Measurements from ENCODE around the gene PPM1L.

PPM1L gene

DNA sequence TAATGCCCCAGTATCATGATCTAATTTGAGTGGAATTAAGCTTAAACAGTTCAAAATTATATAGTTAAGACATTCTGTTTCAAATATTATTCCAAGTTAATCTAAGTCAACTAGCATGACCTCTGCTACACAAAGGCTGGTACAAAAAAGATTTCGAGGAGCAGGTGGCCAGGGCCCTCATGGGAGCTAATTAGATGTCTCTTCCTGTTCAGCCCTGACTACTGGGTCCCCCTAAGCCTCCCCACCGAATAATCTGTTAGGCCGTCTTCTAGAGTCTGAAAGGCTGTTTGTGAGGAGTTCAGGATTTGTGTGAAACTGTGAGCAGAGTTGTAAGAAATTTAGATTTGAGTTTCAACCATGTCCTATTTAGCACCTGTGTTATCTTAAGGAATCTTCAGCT, 75.4 kb downstream of the PPM1L start:
- H3K27ac ChIP-seq (ENCODE audit: low read length, poor library complexity, severe bottlenecking) = no peak overlapping the region
- no peaks in the 10 kb centered on the region for H3K9me3 ChIP-seq (ENCODE audit: control insufficient read depth, low read length)
- H2AFZ ChIP-seq (ENCODE audit: low read depth, low read length) = no peak overlapping the region
- H3K79me1 ChIP-seq (replicated peaks; ENCODE audit: low read length, poor library complexity, severe bottlenecking) = no peaks in the 10 kb centered on the region
- H3K4me1 ChIP-seq (ENCODE audit: control insufficient read depth, insufficient read depth, low read depth, low read length) = no peaks in the 10 kb centered on the region
- DNase-seq = no peak
- H3K36me3 ChIP-seq (ENCODE audit: control insufficient read depth in 1 of 2, insufficient read depth in 2 of 2, low read depth in 1 of 2, low read length in 2 of 2) = no peaks in the 10 kb centered on the region
- H3K18ac ChIP-seq (ENCODE audit: low read depth in 1 of 2, low read length in 2 of 2) = no peak overlapping the region
- no peak overlapping the region for H3K4me2 ChIP-seq (ENCODE audit: low read length, poor library complexity, severe bottlenecking)
- H3K23ac ChIP-seq (ENCODE audit: low read length in 2 of 2) = no peak overlapping the region
- H4K91ac ChIP-seq (ENCODE audit: low read length) = no peak overlapping the region
- H2BK15ac ChIP-seq (ENCODE audit: low read depth, poor library complexity, severe bottlenecking) = no peak overlapping the region
- no peak overlapping the region for H3K14ac ChIP-seq (ENCODE audit: low read length in 2 of 2)
- H3K4me3 ChIP-seq (ENCODE audit: insufficient read depth in 1 of 2, low read depth in 1 of 2, low read length in 2 of 2) = no peak overlapping the region
- H3K4ac ChIP-seq (ENCODE audit: low read depth in 1 of 2, low read length in 2 of 2) = no peak overlapping the region
- H2BK120ac ChIP-seq (ENCODE audit: low read depth, low read length) = no peak overlapping the region
- H2BK12ac ChIP-seq (ENCODE audit: low read length in 2 of 2) = no peak overlapping the region
- H4K8ac ChIP-seq (ENCODE audit: low read length) = no peak overlapping the region
- WGBS = 68% methylated on average over 2 of the region's 3 CpGs
- no peak overlapping the region for H2BK5ac ChIP-seq (ENCODE audit: low read depth, low read length, poor library complexity, severe bottlenecking)
- H3K9ac ChIP-seq (ENCODE audit: low read length) = no peak overlapping the region
- H2AK5ac ChIP-seq (ENCODE audit: low read length, severe bottlenecking) = no peak overlapping the region
- no peaks in the 10 kb centered on the region for H3K27me3 ChIP-seq (ENCODE audit: control insufficient read depth in 1 of 2, insufficient read depth in 1 of 2, low read length in 2 of 2)

DNA sequence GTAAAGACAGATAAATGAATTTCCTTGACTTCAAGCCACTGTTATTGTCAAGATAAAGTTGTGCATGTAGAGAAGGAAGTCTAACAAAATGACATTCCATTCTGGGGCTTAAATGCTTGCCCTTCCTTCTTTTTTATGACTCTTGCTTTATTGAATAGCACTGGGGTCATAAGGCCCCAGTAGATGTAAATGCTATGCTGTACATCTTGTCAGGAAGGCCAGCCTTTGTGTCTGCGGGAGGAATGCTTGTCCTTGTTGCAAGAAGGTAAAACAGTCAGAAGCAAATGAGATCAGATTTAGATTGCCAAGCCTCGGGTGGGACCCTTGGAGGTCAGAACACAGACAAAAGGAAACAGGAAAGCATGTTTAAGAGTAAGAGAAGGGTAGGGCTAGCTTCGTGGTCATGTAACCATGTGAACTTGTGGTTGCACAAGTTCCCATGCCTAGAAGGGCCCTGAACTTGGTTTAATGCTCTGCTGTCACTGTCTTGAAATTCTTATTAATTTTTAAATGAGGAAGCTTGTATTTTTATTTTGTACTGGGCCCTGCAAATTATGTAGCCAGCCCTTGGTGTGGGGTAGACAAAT, 81.5 kb downstream of the PPM1L start:
- Histone ChIP-seq H2AK5ac (ENCODE audit: low read length, severe bottlenecking) (no peak overlapping the region), H3K27me3 (ENCODE audit: control insufficient read depth in 1 of 2, insufficient read depth in 1 of 2, low read length in 2 of 2) (no peaks in the 10 kb centered on the region), H3K27ac (ENCODE audit: low read length, poor library complexity, severe bottlenecking) (no peak overlapping the region), H2AFZ (ENCODE audit: low read depth, low read length) (no peak overlapping the region), H3K18ac (ENCODE audit: low read depth in 1 of 2, low read length in 2 of 2) (peak overlapping the region in 1 of 2 experiments; percentile 24), H3K9ac (ENCODE audit: low read length) (no peak overlapping the region), H2BK120ac (ENCODE audit: low read depth, low read length) (no peak overlapping the region), H3K14ac (ENCODE audit: low read length in 2 of 2) (no peak overlapping the region), H2BK5ac (ENCODE audit: low read depth, low read length, poor library complexity, severe bottlenecking) (no peak overlapping the region), H3K4me2 (ENCODE audit: low read length, poor library complexity, severe bottlenecking) (no peak overlapping the region), H3K23ac (ENCODE audit: low read length in 2 of 2) (no peak overlapping the region), H4K91ac (ENCODE audit: low read length) (no peak overlapping the region), H3K79me1 (replicated peaks; ENCODE audit: low read length, poor library complexity, severe bottlenecking) (no peaks in the 10 kb centered on the region), H2BK12ac (ENCODE audit: low read length in 2 of 2) (no peak overlapping the region), H3K4me3 (ENCODE audit: insufficient read depth in 1 of 2, low read depth in 1 of 2, low read length in 2 of 2) (no peak overlapping the region), H3K4me1 (ENCODE audit: control insufficient read depth, insufficient read depth, low read depth, low read length) (no peaks in the 10 kb centered on the region), H3K9me3 (ENCODE audit: control insufficient read depth, low read length) (peaks cover 9% of the 10 kb centered on the region), H3K36me3 (ENCODE audit: control insufficient read depth in 1 of 2, insufficient read depth in 2 of 2, low read depth in 1 of 2, low read length in 2 of 2) (no peaks in the 10 kb centered on the region), H3K4ac (ENCODE audit: low read depth in 1 of 2, low read length in 2 of 2) (no peak overlapping the region), H4K8ac (ENCODE audit: low read length) (no peak overlapping the region), H2BK15ac (ENCODE audit: low read depth, poor library complexity, severe bottlenecking) (no peak overlapping the region)
- 10% methylated on average over 3 of the region's 3 CpGs for WGBS
- peak; percentile 15 for DNase-seq

- no peak overlapping the region for H3K4me2 ChIP-seq (ENCODE audit: low read length, poor library complexity, severe bottlenecking)
- no peak overlapping the region for H2BK120ac ChIP-seq (ENCODE audit: low read depth, low read length)
- H2AFZ ChIP-seq (ENCODE audit: low read depth, low read length) = no peak overlapping the region
- no peak overlapping the region for H4K91ac ChIP-seq (ENCODE audit: low read length)
- no peak overlapping the region for H2BK15ac ChIP-seq (ENCODE audit: low read depth, poor library complexity, severe bottlenecking)
- no peaks in the 10 kb centered on the region for H3K4me1 ChIP-seq (ENCODE audit: control insufficient read depth, insufficient read depth, low read depth, low read length)
- 96% methylated on average over 2 of the region's 2 CpGs for WGBS
- no peaks in the 10 kb centered on the region for H3K79me1 ChIP-seq (replicated peaks; ENCODE audit: low read length, poor library complexity, severe bottlenecking)
- no peak overlapping the region for H3K23ac ChIP-seq (ENCODE audit: low read length in 2 of 2)
- H3K4ac ChIP-seq (ENCODE audit: low read depth in 1 of 2, low read length in 2 of 2) = no peak overlapping the region
- H2AK5ac ChIP-seq (ENCODE audit: low read length, severe bottlenecking) = no peak overlapping the region
- no peak overlapping the region for H3K18ac ChIP-seq (ENCODE audit: low read depth in 1 of 2, low read length in 2 of 2)
- DNase-seq = no peak
- H3K9ac ChIP-seq (ENCODE audit: low read length) = no peak overlapping the region
- H2BK5ac ChIP-seq (ENCODE audit: low read depth, low read length, poor library complexity, severe bottlenecking) = no peak overlapping the region
- H3K27ac ChIP-seq (ENCODE audit: low read length, poor library complexity, severe bottlenecking) = no peak overlapping the region
- no peak overlapping the region for H2BK12ac ChIP-seq (ENCODE audit: low read length in 2 of 2)
- peaks cover 9% of the 10 kb centered on the region for H3K9me3 ChIP-seq (ENCODE audit: control insufficient read depth, low read length)
- H3K27me3 ChIP-seq (ENCODE audit: control insufficient read depth in 1 of 2, insufficient read depth in 1 of 2, low read length in 2 of 2) = no peaks in the 10 kb centered on the region
- no peak overlapping the region for H4K8ac ChIP-seq (ENCODE audit: low read length)
- no peak overlapping the region for H3K14ac ChIP-seq (ENCODE audit: low read length in 2 of 2)
- no peak overlapping the region for H3K4me3 ChIP-seq (ENCODE audit: insufficient read depth in 1 of 2, low read depth in 1 of 2, low read length in 2 of 2)
- no peaks in the 10 kb centered on the region for H3K36me3 ChIP-seq (ENCODE audit: control insufficient read depth in 1 of 2, insufficient read depth in 2 of 2, low read depth in 1 of 2, low read length in 2 of 2)
Observed at GRCh38 chr3:160840590-160840989, 84.6 kb downstream of the PPM1L start.

DNA sequence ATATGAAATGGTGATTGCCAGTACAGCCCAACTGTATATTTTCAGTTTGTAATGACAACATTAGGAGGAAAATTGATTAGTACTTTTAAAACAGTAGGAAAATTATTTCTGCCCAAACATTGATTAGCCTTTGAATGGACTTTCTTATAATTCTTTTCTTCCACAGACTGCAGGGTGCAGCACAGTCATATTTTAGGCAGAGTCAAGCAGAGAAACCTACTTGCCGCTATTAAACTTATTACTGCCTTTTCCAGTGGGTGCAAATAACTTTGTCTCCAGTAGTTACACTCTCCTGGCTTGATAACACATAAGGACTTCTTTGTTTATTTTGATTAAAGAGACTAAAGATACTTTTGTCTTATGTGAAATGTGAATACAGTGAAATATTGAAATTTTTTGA, 85.4 kb downstream of the PPM1L start:
- no peaks in the 10 kb centered on the region for H3K27me3 ChIP-seq (ENCODE audit: control insufficient read depth in 1 of 2, insufficient read depth in 1 of 2, low read length in 2 of 2)
- 100% methylated on average over 1 of the region's 1 CpG for WGBS

More for the DNA sequence above, 85.4 kb downstream of the PPM1L start:
- Histone ChIP-seq H2BK12ac (ENCODE audit: low read length in 2 of 2) (no peak overlapping the region), H3K18ac (ENCODE audit: low read depth in 1 of 2, low read length in 2 of 2) (no peak overlapping the region), H3K23ac (ENCODE audit: low read length in 2 of 2) (no peak overlapping the region), H3K9ac (ENCODE audit: low read length) (no peak overlapping the region), H3K4me3 (ENCODE audit: insufficient read depth in 1 of 2, low read depth in 1 of 2, low read length in 2 of 2) (no peak overlapping the region), H3K9me3 (ENCODE audit: control insufficient read depth, low read length) (peaks cover 9% of the 10 kb centered on the region), H3K36me3 (ENCODE audit: control insufficient read depth in 1 of 2, insufficient read depth in 2 of 2, low read depth in 1 of 2, low read length in 2 of 2) (no peaks in the 10 kb centered on the region), H2AK5ac (ENCODE audit: low read length, severe bottlenecking) (no peak overlapping the region), H2BK120ac (ENCODE audit: low read depth, low read length) (no peak overlapping the region), H3K4ac (ENCODE audit: low read depth in 1 of 2, low read length in 2 of 2) (no peak overlapping the region), H3K4me1 (ENCODE audit: control insufficient read depth, insufficient read depth, low read depth, low read length) (no peaks in the 10 kb centered on the region), H3K79me1 (replicated peaks; ENCODE audit: low read length, poor library complexity, severe bottlenecking) (no peaks in the 10 kb centered on the region), H4K91ac (ENCODE audit: low read length) (no peak overlapping the region), H3K4me2 (ENCODE audit: low read length, poor library complexity, severe bottlenecking) (no peak overlapping the region), H2BK15ac (ENCODE audit: low read depth, poor library complexity, severe bottlenecking) (no peak overlapping the region), H4K8ac (ENCODE audit: low read length) (no peak overlapping the region), H2AFZ (ENCODE audit: low read depth, low read length) (no peak overlapping the region), H2BK5ac (ENCODE audit: low read depth, low read length, poor library complexity, severe bottlenecking) (no peak overlapping the region), H3K27ac (ENCODE audit: low read length, poor library complexity, severe bottlenecking) (no peak overlapping the region), H3K14ac (ENCODE audit: low read length in 2 of 2) (no peak overlapping the region)
- no peak for DNase-seq

Measured in mesenchymal stem cell (in vitro differentiated cells and primary cell).